HEK293 (cell line): ENCODE data around the gene NKD2.
A peak's percentile ranks its signal among the peaks of the same experiment; 100 is the strongest.

Experiments used
- EGR2 ChIP-seq: fragments of 450-650 bp; formaldehyde crosslinking; IDR thresholded peaks from 2 replicates; pipeline ENCODE4 v1.5.1; 2016; ENCODE audit warnings: low read depth, missing biosample characterization, missing genetic modification characterization
- HOXD13 ChIP-seq: sonication (generic); formaldehyde crosslinking; IDR thresholded peaks from 2 replicates; pipeline ENCODE4 v1.8.0; 2022; ENCODE audit warnings: missing genetic modification reagents, borderline replicate concordance
- SCRT2 ChIP-seq: fragments of 450-650 bp; formaldehyde crosslinking; IDR thresholded peaks from 2 replicates; pipeline ENCODE4 v1.5.1; 2016; ENCODE audit warnings: missing biosample characterization, missing genetic modification characterization
- SETDB1 ChIP-seq: IDR thresholded peaks from one replicate; pipeline ENCODE4 v1.6.1; 2017; ENCODE audit warnings: mild to moderate bottlenecking, low read length, moderate library complexity, mixed read lengths; ENCODE audit not compliant: insufficient read length
- ZBTB48 ChIP-seq: fragments of 450-650 bp; formaldehyde crosslinking; IDR thresholded peaks from 2 replicates; pipeline ENCODE4 v1.5.1; 2016; ENCODE audit warnings: missing biosample characterization, missing genetic modification characterization
- ZFHX2 ChIP-seq: fragments of 450-650 bp; formaldehyde crosslinking; conservative IDR thresholded peaks from 2 replicates; pipeline ENCODE4 v1.5.1; 2016; ENCODE audit warnings: missing biosample characterization, missing genetic modification characterization
- ZFP3 ChIP-seq: fragments of 450-650 bp; formaldehyde crosslinking; IDR thresholded peaks from 2 replicates; pipeline ENCODE4 v1.5.1; 2016; ENCODE audit warnings: low read depth, missing biosample characterization, missing genetic modification characterization
- ZNF138 ChIP-seq: fragments of 450-650 bp; formaldehyde crosslinking; IDR thresholded peaks from 2 replicates; pipeline ENCODE4 v1.5.1; 2016; ENCODE audit warnings: missing biosample characterization, missing genetic modification characterization, borderline replicate concordance
- ZNF140 ChIP-seq: fragments of 450-650 bp; formaldehyde crosslinking; IDR thresholded peaks from 2 replicates; pipeline ENCODE4 v1.5.1; 2016; ENCODE audit warnings: missing biosample characterization, missing genetic modification characterization
- ZNF157 ChIP-seq: fragments of 450-650 bp; formaldehyde crosslinking; IDR thresholded peaks from 2 replicates; pipeline ENCODE4 v1.5.1; 2016; ENCODE audit warnings: missing biosample characterization, missing genetic modification characterization
- ZNF16 ChIP-seq: fragments of 450-650 bp; formaldehyde crosslinking; IDR thresholded peaks from 2 replicates; pipeline ENCODE4 v1.5.1; 2016; ENCODE audit warnings: low read depth, missing biosample characterization, missing genetic modification characterization
- ZNF223 ChIP-seq: fragments of 450-650 bp; formaldehyde crosslinking; IDR thresholded peaks from 2 replicates; pipeline ENCODE4 v1.5.1; 2016; ENCODE audit warnings: missing biosample characterization, missing genetic modification characterization
- ZNF24 ChIP-seq: fragments of 450-650 bp; formaldehyde crosslinking; IDR thresholded peaks from 2 replicates; pipeline ENCODE4 v1.5.1; 2016; ENCODE audit warnings: missing biosample characterization, missing genetic modification characterization
- ZNF274 ChIP-seq, 2 experiments: fragments of 200-500 bp in 1 of 2; fragments of 450-650 bp in 1 of 2; sonication (Bioruptor generic) in 1 of 2; formaldehyde crosslinking in 1 of 2; IDR thresholded peaks; 2 replicates each; pipeline versions ENCODE4 v1.5.1 to v1.6.1; 2014 to 2016; ENCODE audit warnings: borderline replicate concordance in 1 of 2, inconsistent platforms in 1 of 2, low read length in 1 of 2, missing biosample characterization in 1 of 2, missing genetic modification characterization in 1 of 2
- ZNF354C ChIP-seq: fragments of 450-650 bp; formaldehyde crosslinking; IDR thresholded peaks from 2 replicates; pipeline ENCODE4 v1.5.1; 2016; ENCODE audit warnings: missing biosample characterization, missing genetic modification characterization, low read depth, borderline replicate concordance
- ZNF473 ChIP-seq: fragments of 450-650 bp; formaldehyde crosslinking; IDR thresholded peaks from 2 replicates; pipeline ENCODE4 v1.5.1; 2017; ENCODE audit warnings: missing biosample characterization, missing genetic modification characterization
- ZNF529 ChIP-seq: fragments of 450-650 bp; formaldehyde crosslinking; IDR thresholded peaks from 2 replicates; pipeline ENCODE4 v1.5.1; 2017; ENCODE audit warnings: missing genetic modification characterization, missing biosample characterization; ENCODE audit not compliant: insufficient replicate concordance
- ZNF549 ChIP-seq: fragments of 450-650 bp; IDR thresholded peaks from 2 replicates; pipeline ENCODE4 v1.5.1; 2018; ENCODE audit warnings: missing biosample characterization, missing genetic modification characterization, mild to moderate bottlenecking, inconsistent platforms, moderate library complexity
- ZNF560 ChIP-seq: fragments of 450-650 bp; formaldehyde crosslinking; IDR thresholded peaks from 2 replicates; pipeline ENCODE4 v1.5.1; 2017; ENCODE audit warnings: missing biosample characterization, missing genetic modification characterization, borderline replicate concordance
- ZNF600 ChIP-seq: fragments of 450-650 bp; formaldehyde crosslinking; IDR thresholded peaks from 2 replicates; pipeline ENCODE4 v1.5.1; 2016; ENCODE audit warnings: missing biosample characterization, missing genetic modification characterization
- ZNF660 ChIP-seq: fragments of 450-650 bp; IDR thresholded peaks from 2 replicates; pipeline ENCODE4 v1.5.1; 2018; ENCODE audit warnings: missing biosample characterization, mild to moderate bottlenecking, missing genetic modification characterization
- ZNF792 ChIP-seq: fragments of 450-650 bp; formaldehyde crosslinking; IDR thresholded peaks from 2 replicates; pipeline ENCODE4 v1.5.1; 2016; ENCODE audit warnings: missing biosample characterization, missing genetic modification characterization
- ZSCAN23 ChIP-seq: fragments of 450-650 bp; formaldehyde crosslinking; IDR thresholded peaks from 2 replicates; pipeline ENCODE4 v1.5.1; 2016; ENCODE audit warnings: missing biosample characterization, missing genetic modification characterization
- ZSCAN30 ChIP-seq: fragments of 450-650 bp; IDR thresholded peaks from 2 replicates; pipeline ENCODE4 v1.5.1; 2018; ENCODE audit warnings: missing biosample characterization, mild to moderate bottlenecking, missing genetic modification characterization, moderate library complexity
- TF ChIP-seq, protein P1 (sequence below): fragments of 450-650 bp; formaldehyde crosslinking; conservative IDR thresholded peaks from 2 replicates; pipeline ENCODE4 v1.5.1; 2016; ENCODE audit warnings: low read depth, missing biosample characterization, missing genetic modification characterization
- TF ChIP-seq, protein P2 (sequence below): fragments of 450-650 bp; formaldehyde crosslinking; IDR thresholded peaks from 2 replicates; pipeline ENCODE4 v1.5.1; 2016; ENCODE audit warnings: missing biosample characterization, missing genetic modification characterization
- TF ChIP-seq, protein P3 (sequence below): fragments of 450-650 bp; formaldehyde crosslinking; IDR thresholded peaks from 2 replicates; pipeline ENCODE4 v1.5.1; 2016; ENCODE audit warnings: missing biosample characterization, missing genetic modification characterization
- TF ChIP-seq, protein P4 (sequence below): fragments of 450-650 bp; formaldehyde crosslinking; IDR thresholded peaks from 2 replicates; pipeline ENCODE4 v1.5.1; 2016; ENCODE audit warnings: missing biosample characterization, missing genetic modification characterization
- TF ChIP-seq, protein P5 (sequence below): fragments of 450-650 bp; IDR thresholded peaks from 2 replicates; pipeline ENCODE4 v1.5.1; 2018; ENCODE audit warnings: missing biosample characterization, mild to moderate bottlenecking, missing genetic modification characterization

The NKD2 gene

DNA sequence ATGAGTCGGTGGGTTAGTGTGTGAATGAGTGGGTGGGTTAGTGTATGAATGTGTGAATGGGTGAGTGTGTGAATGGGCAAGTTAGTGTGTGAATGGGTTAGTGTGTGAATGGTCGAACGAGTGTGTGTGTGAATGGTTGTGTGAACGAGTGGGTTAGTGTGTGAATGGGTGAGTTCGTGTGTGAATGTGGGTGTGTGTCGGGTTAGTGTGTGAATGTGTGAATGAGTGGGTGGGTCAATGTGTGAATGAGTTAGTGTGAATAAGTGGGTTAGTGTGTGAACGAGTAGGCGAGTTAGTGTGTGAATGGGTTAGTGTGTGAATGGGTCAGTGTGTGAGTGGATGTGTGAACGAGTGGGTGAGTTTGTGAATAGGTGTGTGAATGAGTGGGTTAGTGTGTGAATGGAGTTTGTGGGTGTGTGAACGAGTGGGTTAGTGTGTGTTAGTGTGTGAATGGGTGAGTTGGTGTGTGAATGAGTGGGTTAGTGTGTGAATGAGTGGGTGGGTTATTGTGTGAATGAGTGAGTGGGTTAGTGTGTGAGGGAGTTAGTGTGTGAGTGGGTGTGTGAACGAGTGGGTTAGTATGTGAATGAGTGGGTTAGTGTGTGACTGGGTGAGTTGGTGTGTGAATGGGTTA lies 38.8 kb downstream of the NKD2 start (continued):
- TF ChIP-seq, protein P1, sequence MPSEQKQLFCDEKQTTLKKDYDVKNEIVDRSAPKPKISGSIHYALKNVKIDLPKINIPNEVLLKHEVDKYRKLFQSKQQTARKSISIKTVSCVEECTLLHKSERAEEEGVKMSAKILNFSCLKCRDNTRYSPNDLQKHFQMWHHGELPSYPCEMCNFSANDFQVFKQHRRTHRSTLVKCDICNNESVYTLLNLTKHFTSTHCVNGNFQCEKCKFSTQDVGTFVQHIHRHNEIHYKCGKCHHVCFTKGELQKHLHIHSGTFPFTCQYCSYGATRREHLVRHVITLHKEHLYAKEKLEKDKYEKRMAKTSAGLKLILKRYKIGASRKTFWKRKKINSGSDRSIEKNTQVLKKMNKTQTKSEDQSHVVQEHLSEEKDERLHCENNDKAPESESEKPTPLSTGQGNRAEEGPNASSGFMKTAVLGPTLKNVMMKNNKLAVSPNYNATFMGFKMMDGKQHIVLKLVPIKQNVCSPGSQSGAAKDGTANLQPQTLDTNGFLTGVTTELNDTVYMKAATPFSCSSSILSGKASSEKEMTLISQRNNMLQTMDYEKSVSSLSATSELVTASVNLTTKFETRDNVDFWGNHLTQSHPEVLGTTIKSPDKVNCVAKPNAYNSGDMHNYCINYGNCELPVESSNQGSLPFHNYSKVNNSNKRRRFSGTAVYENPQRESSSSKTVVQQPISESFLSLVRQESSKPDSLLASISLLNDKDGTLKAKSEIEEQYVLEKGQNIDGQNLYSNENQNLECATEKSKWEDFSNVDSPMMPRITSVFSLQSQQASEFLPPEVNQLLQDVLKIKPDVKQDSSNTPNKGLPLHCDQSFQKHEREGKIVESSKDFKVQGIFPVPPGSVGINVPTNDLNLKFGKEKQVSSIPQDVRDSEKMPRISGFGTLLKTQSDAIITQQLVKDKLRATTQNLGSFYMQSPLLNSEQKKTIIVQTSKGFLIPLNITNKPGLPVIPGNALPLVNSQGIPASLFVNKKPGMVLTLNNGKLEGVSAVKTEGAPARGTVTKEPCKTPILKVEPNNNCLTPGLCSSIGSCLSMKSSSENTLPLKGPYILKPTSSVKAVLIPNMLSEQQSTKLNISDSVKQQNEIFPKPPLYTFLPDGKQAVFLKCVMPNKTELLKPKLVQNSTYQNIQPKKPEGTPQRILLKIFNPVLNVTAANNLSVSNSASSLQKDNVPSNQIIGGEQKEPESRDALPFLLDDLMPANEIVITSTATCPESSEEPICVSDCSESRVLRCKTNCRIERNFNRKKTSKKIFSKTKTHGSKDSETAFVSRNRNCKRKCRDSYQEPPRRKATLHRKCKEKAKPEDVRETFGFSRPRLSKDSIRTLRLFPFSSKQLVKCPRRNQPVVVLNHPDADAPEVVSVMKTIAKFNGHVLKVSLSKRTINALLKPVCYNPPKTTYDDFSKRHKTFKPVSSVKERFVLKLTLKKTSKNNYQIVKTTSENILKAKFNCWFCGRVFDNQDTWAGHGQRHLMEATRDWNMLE: no peak
- TF ChIP-seq ZFHX2 (tag by site-specific recombination) (peak; percentile 73; the same call in 1 of the 2 replicates), ZNF354C (no peak), HOXD13 (CRISPR knock-in tag) (no peak), EGR2 (tag by site-specific recombination) (peak; percentile 70), ZNF473 (peak; percentile 29; the same call in 1 of the 2 replicates), ZNF660 (tag by site-specific recombination) (no peak), ZNF560 (tag by site-specific recombination) (no peak), ZNF24 (tag by site-specific recombination) (no peak), ZNF140 (tag by site-specific recombination) (peak; percentile 3; the same call in 1 of the 2 replicates), ZBTB48 (tag by site-specific recombination) (no peak), ZNF138 (tag by site-specific recombination) (no peak), ZNF16 (no peak), SETDB1 (no peak), ZNF223 (tag by site-specific recombination) (no peak), ZNF549 (tag by site-specific recombination) (no peak), ZNF529 (tag by site-specific recombination) (no peak), ZFP3 (tag by site-specific recombination) (no peak), ZSCAN23 (tag by site-specific recombination) (no peak), ZNF792 (no peak), ZSCAN30 (no peak), ZNF157 (tag by site-specific recombination) (no peak), ZNF274 (IDR thresholded peaks at IDR 0.05; ENCODE audit: low read length) (no peak), ZNF274 (tag by site-specific recombination; IDR thresholded peaks at IDR 0.05; ENCODE audit: borderline replicate concordance) (0 out of 2 replicates have a peak, but pooled peaks have one; percentile 9), SCRT2 (no peak), ZNF600 (tag by site-specific recombination) (no peak)
- TF ChIP-seq, protein P2, sequence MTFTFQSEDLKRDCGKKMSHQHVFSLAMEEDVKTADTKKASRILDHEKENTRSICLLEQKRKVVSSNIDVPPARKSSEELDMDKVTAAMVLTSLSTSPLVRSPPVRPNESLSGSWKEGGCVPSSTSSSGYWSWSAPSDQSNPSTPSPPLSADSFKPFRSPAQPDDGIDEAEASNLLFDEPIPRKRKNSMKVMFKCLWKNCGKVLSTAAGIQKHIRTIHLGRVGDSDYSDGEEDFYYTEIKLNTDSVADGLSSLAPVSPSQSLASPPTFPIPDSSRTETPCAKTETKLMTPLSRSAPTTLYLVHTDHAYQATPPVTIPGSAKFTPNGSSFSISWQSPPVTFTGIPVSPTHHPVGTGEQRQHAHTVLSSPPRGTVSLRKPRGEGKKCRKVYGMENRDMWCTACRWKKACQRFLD (tag by site-specific recombination): no peak
- TF ChIP-seq, protein P3, sequence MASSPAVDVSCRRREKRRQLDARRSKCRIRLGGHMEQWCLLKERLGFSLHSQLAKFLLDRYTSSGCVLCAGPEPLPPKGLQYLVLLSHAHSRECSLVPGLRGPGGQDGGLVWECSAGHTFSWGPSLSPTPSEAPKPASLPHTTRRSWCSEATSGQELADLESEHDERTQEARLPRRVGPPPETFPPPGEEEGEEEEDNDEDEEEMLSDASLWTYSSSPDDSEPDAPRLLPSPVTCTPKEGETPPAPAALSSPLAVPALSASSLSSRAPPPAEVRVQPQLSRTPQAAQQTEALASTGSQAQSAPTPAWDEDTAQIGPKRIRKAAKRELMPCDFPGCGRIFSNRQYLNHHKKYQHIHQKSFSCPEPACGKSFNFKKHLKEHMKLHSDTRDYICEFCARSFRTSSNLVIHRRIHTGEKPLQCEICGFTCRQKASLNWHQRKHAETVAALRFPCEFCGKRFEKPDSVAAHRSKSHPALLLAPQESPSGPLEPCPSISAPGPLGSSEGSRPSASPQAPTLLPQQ: no peak
- TF ChIP-seq, protein P4, sequence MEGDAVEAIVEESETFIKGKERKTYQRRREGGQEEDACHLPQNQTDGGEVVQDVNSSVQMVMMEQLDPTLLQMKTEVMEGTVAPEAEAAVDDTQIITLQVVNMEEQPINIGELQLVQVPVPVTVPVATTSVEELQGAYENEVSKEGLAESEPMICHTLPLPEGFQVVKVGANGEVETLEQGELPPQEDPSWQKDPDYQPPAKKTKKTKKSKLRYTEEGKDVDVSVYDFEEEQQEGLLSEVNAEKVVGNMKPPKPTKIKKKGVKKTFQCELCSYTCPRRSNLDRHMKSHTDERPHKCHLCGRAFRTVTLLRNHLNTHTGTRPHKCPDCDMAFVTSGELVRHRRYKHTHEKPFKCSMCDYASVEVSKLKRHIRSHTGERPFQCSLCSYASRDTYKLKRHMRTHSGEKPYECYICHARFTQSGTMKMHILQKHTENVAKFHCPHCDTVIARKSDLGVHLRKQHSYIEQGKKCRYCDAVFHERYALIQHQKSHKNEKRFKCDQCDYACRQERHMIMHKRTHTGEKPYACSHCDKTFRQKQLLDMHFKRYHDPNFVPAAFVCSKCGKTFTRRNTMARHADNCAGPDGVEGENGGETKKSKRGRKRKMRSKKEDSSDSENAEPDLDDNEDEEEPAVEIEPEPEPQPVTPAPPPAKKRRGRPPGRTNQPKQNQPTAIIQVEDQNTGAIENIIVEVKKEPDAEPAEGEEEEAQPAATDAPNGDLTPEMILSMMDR (tag by site-specific recombination): no peak
- TF ChIP-seq, protein P5, sequence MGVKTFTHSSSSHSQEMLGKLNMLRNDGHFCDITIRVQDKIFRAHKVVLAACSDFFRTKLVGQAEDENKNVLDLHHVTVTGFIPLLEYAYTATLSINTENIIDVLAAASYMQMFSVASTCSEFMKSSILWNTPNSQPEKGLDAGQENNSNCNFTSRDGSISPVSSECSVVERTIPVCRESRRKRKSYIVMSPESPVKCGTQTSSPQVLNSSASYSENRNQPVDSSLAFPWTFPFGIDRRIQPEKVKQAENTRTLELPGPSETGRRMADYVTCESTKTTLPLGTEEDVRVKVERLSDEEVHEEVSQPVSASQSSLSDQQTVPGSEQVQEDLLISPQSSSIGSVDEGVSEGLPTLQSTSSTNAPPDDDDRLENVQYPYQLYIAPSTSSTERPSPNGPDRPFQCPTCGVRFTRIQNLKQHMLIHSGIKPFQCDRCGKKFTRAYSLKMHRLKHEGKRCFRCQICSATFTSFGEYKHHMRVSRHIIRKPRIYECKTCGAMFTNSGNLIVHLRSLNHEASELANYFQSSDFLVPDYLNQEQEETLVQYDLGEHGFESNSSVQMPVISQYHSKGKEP (tag by site-specific recombination): no peak
